ENCODE results near the gene TAF1L. TPM values are rescaled to one million over a fixed set of nuclear protein-coding genes. Genes with fewer than 3 reads are reported as not detected.
"Not testable (repeated sequence)": the region's sequence is repeated elsewhere in the genome, so short reads cannot be mapped to it uniquely, and the experiment has no call there.

The TAF1L gene
- total and polyA plus RNA-seq, 4 donors = 0.06 to 0.13 TPM; not detected in 2

DNA sequence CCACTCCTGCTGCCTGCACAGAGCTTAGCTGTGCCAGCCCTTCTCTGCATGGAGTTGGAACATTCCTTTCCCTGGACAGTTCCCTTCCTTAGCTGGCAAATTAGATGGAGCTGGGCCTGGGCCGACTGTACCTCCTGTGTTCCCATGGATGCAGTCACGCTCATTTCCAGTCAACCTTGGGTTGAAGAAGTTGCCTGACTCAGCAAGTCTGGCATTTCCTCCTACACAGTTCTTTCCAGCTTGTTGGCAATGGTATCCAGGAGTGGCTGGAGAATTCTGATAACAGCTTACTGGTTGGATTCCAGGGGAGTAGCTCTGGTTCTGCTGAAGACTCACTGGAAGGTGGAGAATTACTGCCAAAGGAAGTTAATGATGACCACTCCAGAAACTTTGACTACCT lies 9.2 kb upstream of the TAF1L start:
- H3K27me3 ChIP-seq (ENCODE audit: control insufficient read depth in 1 of 2, insufficient read depth in 2 of 2, low read length in 1 of 2) = no peaks in the 10 kb centered on the region
- no peak for ATAC-seq (ENCODE audit: low FRiP score)
- intact Hi-C loops (cut with DNase I) = no loop called here

DNA sequence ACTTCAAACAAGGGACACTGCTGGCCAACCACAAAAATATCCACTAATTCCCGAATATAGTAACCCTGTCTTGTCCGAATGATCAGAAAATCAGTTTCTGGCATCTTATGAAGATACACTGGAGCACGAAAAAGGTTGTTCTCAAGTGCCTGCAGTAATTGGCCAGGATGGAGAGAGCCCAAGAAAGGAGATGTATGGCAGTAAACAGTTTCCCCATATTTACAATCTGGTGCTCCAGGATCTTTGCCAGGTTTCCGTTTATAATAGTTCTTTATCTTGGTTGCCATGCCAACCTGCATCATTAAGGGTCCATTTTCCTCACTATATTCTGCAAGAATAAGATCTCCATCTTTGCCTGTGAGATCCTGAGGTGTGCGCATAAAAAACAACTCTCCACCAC lies 2.3 kb downstream of the TAF1L start:
- H3K4me1 ChIP-seq (ENCODE audit: control insufficient read depth in 1 of 2, insufficient read depth in 2 of 2, low read length in 2 of 2); H3K27ac ChIP-seq (ENCODE audit: low read depth in 1 of 2, low read length in 2 of 2); H3K36me3 ChIP-seq (ENCODE audit: control insufficient read depth in 1 of 2, insufficient read depth in 2 of 2, low read length in 1 of 2); DNase-seq; H3K4me3 ChIP-seq (ENCODE audit: low read length in 2 of 2); H3K9me3 ChIP-seq (ENCODE audit: control insufficient read depth, low read length); ATAC-seq (ENCODE audit: low FRiP score); H3K27me3 ChIP-seq (ENCODE audit: control insufficient read depth in 1 of 2, insufficient read depth in 2 of 2, low read length in 1 of 2); intact Hi-C loops (cut with DNase I): not testable (repeated sequence)
- 69 to 74% methylated on average over 5 of the region's 5 CpGs for WGBS, 2 donors

More for the DNA sequence above, 9.2 kb upstream of the TAF1L start:
- Histone ChIP-seq H3K27ac (ENCODE audit: low read depth in 1 of 2, low read length in 2 of 2) (no peak overlapping the region), H3K36me3 (ENCODE audit: control insufficient read depth in 1 of 2, insufficient read depth in 2 of 2, low read length in 1 of 2) (no peaks in the 10 kb centered on the region), H3K4me3 (ENCODE audit: low read length in 2 of 2) (no peak overlapping the region), H3K9me3 (ENCODE audit: control insufficient read depth, low read length) (no peaks in the 10 kb centered on the region), H3K4me1 (ENCODE audit: control insufficient read depth in 1 of 2, insufficient read depth in 2 of 2, low read length in 2 of 2) (no peaks in the 10 kb centered on the region)
- 46 to 47% methylated on average over 2 of the region's 2 CpGs for WGBS, 2 donors
- DNase-seq = no peak

DNA sequence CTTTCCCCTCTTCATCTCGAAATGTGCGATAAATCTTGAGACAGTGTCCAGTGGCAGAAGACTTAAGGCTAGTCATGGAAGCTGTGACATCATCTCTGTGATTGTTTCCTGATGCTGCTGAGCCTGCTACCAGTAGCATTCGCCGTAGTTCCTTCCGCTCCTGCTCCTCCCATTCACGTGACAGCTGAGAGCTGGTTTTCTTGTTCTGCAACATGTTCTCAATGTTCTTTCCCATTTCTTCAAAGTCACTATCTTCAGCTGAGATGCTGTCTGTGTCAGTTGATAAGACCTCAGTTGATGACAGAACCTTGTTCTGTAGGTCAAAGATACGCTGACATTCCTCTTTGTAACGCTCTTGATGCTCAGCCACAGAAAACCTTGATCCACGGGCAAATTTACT lies 3.5 kb downstream of the TAF1L start:
- H3K36me3 ChIP-seq (ENCODE audit: control insufficient read depth in 1 of 2, insufficient read depth in 2 of 2, low read length in 1 of 2) = no peaks in the 10 kb centered on the region
- H3K27ac ChIP-seq (ENCODE audit: low read depth in 1 of 2, low read length in 2 of 2) = no peak overlapping the region
- no peak for ATAC-seq (ENCODE audit: low FRiP score)
- peaks cover 0 to 3% of the 10 kb centered on the region in 2 donors for H3K27me3 ChIP-seq (ENCODE audit: control insufficient read depth in 1 of 2, insufficient read depth in 2 of 2, low read length in 1 of 2)
- H3K4me3 ChIP-seq (ENCODE audit: low read length in 2 of 2) = no peak overlapping the region
- DNase-seq = no peak
- H3K4me1 ChIP-seq (ENCODE audit: control insufficient read depth in 1 of 2, insufficient read depth in 2 of 2, low read length in 2 of 2) = no peaks in the 10 kb centered on the region
- WGBS, 2 donors = 80 to 81% methylated on average over 9 of the region's 9 CpGs
- peaks cover 2% of the 10 kb centered on the region for H3K9me3 ChIP-seq (ENCODE audit: control insufficient read depth, low read length)
- intact Hi-C loops (cut with DNase I) = no loop called here

DNA sequence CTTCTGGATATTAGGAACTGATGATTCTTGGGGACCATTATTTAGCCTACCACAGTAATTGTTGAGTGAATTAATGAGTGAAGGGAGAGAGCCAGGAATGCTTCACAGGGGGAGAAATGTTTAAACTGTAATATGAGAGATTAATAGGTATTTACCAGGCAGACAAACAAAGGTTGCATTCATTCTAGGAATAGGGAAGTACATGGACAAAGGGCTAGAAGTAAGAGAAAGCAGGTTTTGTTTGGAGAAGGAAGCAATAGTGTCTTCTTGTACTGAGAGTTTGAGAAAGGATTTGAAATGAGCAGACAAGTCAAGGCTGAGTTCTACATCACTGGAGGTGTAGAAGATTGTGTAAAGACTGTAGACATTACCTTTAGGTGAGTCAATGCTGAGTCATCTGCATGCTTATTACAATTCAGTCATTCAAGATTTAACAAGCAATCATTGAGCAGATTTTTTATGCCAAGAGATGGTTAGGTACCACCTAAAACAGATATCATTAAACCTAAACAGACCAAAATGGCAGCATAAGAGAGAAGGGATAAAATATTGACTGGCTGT lies 8.0 kb downstream of the TAF1L start:
- no peak for DNase-seq
- Histone ChIP-seq H3K4me3 (ENCODE audit: low read length in 2 of 2) (no peak overlapping the region), H3K4me1 (ENCODE audit: control insufficient read depth in 1 of 2, insufficient read depth in 2 of 2, low read length in 2 of 2) (no peaks in the 10 kb centered on the region), H3K27ac (ENCODE audit: low read depth in 1 of 2, low read length in 2 of 2) (no peak overlapping the region), H3K27me3 (ENCODE audit: control insufficient read depth in 1 of 2, insufficient read depth in 2 of 2, low read length in 1 of 2) (peaks cover 0 to 3% of the 10 kb centered on the region in 2 donors), H3K36me3 (ENCODE audit: control insufficient read depth in 1 of 2, insufficient read depth in 2 of 2, low read length in 1 of 2) (no peaks in the 10 kb centered on the region), H3K9me3 (ENCODE audit: control insufficient read depth, low read length) (peaks cover 3% of the 10 kb centered on the region)
- no peak for ATAC-seq (ENCODE audit: low FRiP score)
- intact Hi-C loops (cut with DNase I) = no loop called here

DNA sequence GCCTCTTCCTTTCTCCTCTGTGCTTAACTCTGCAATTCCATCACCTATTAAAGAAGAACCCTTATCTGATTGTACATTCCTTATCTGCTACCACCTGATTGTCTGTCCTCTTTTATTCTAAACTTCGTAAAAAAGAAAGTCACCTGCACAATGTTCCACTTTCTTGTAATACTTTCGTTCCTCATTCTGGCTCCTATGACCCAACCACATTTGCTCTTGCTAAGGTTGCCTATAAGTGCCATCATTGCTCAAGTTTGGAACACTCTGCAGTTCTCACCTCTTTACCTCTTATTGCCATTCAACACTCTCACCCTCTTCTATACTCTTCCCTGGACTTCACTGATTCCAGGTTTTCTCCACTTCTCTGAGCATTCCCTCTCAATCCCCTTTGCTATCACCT lies 10.1 kb downstream of the TAF1L start:
- no peaks in the 10 kb centered on the region for H3K4me1 ChIP-seq (ENCODE audit: control insufficient read depth in 1 of 2, insufficient read depth in 2 of 2, low read length in 2 of 2)
- ATAC-seq (ENCODE audit: low FRiP score) (no peak), DNase-seq (no peak)
- no peaks in the 10 kb centered on the region for H3K36me3 ChIP-seq (ENCODE audit: control insufficient read depth in 1 of 2, insufficient read depth in 2 of 2, low read length in 1 of 2)
- no peak overlapping the region for H3K27ac ChIP-seq (ENCODE audit: low read depth in 1 of 2, low read length in 2 of 2)
- 82 to 92% methylated on average over 2 of the region's 2 CpGs for WGBS, 2 donors
- intact Hi-C loops (cut with DNase I) = no loop called here
- peaks cover 1% of the 10 kb centered on the region for H3K9me3 ChIP-seq (ENCODE audit: control insufficient read depth, low read length)
- H3K27me3 ChIP-seq (ENCODE audit: control insufficient read depth in 1 of 2, insufficient read depth in 2 of 2, low read length in 1 of 2) = peaks cover 0 to 3% of the 10 kb centered on the region in 2 donors
- H3K4me3 ChIP-seq (ENCODE audit: low read length in 2 of 2) = no peak overlapping the region

DNA sequence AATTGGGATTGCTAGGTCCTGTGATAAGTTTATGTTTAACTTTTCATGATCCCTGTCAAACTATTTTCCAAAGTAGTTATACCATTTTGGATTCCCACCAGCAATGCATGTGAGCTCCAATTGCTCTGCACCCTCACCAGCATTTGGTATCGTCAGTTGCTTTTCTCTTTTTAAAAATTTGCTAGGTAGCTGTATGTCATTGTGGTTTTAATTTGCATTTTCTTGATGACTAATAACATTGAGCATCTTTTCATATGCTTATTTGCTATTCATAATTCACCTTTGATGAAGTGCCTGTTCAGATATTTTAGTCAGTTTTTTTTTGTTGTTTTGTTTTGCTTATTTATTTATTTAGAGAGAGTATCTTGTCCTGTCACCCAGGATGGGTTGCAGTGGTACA lies 12.5 kb downstream of the TAF1L start:
- Histone ChIP-seq H3K4me1 (ENCODE audit: control insufficient read depth in 1 of 2, insufficient read depth in 2 of 2, low read length in 2 of 2) (no peaks in the 10 kb centered on the region), H3K9me3 (ENCODE audit: control insufficient read depth, low read length) (peaks cover 1% of the 10 kb centered on the region), H3K27me3 (ENCODE audit: control insufficient read depth in 1 of 2, insufficient read depth in 2 of 2, low read length in 1 of 2) (no peaks in the 10 kb centered on the region), H3K4me3 (ENCODE audit: low read length in 2 of 2) (no peak overlapping the region), H3K27ac (ENCODE audit: low read depth in 1 of 2, low read length in 2 of 2) (no peak overlapping the region), H3K36me3 (ENCODE audit: control insufficient read depth in 1 of 2, insufficient read depth in 2 of 2, low read length in 1 of 2) (no peaks in the 10 kb centered on the region)
- WGBS, 2 donors = 68 to 70% methylated on average over 1 of the region's 1 CpG
- intact Hi-C loops (cut with DNase I) = no loop called here
- no peak for DNase-seq
- ATAC-seq (ENCODE audit: low FRiP score) = no peak

DNA sequence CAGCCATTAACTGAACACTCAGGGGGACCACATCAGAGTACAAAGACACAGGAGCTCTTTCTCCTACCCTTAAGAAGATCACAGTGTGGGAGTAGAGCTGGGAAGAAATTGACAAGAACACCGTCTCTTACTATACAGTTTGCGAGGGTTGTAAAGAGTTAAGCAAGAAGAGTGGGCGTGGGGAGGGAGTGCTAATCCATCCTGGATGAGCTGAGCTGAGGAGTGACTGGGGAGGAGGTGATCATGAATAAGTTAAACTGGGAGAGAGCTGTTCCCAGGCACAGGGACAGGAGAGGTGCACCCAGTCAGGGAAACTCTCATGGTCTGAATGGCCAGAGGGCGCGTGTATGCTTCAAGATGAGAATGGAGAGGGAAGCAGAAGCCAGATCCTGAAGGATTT lies 17.2 kb downstream of the TAF1L start:
- intact Hi-C loops (cut with DNase I) = no loop called here
- no peak overlapping the region for H3K27ac ChIP-seq (ENCODE audit: low read depth in 1 of 2, low read length in 2 of 2)
- ATAC-seq (ENCODE audit: low FRiP score) = no peak
- DNase-seq = no peak
- H3K27me3 ChIP-seq (ENCODE audit: control insufficient read depth in 1 of 2, insufficient read depth in 2 of 2, low read length in 1 of 2) = no peaks in the 10 kb centered on the region
- H3K36me3 ChIP-seq (ENCODE audit: control insufficient read depth in 1 of 2, insufficient read depth in 2 of 2, low read length in 1 of 2) = no peaks in the 10 kb centered on the region
- H3K9me3 ChIP-seq (ENCODE audit: control insufficient read depth, low read length) = no peaks in the 10 kb centered on the region
- 75 to 79% methylated on average over 5 of the region's 5 CpGs for WGBS, 2 donors
- H3K4me3 ChIP-seq (ENCODE audit: low read length in 2 of 2) = no peak overlapping the region
- H3K4me1 ChIP-seq (ENCODE audit: control insufficient read depth in 1 of 2, insufficient read depth in 2 of 2, low read length in 2 of 2) = no peaks in the 10 kb centered on the region

DNA sequence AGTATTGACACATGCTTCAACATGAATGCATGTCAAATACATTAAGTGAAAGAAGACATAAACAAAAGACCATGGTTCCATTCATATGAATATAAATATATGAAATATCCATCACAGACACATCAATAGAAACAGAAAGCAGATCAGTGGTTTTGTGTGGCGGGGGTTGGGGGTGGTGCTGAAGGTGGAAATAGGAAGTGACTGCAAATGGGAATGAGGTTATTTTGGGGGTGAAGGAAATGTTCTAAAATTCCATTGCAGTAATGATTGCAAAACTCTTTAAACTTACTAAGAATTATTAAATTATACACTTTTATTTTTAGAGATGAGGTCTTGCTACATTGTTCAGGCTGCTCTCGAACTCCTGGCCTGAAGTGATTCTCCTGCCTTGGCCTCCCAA lies 28.7 kb downstream of the TAF1L start:
- intact Hi-C loops (cut with DNase I) = no loop called here
- WGBS, 2 donors = 74 to 76% methylated on average over 2 of the region's 2 CpGs

DNA sequence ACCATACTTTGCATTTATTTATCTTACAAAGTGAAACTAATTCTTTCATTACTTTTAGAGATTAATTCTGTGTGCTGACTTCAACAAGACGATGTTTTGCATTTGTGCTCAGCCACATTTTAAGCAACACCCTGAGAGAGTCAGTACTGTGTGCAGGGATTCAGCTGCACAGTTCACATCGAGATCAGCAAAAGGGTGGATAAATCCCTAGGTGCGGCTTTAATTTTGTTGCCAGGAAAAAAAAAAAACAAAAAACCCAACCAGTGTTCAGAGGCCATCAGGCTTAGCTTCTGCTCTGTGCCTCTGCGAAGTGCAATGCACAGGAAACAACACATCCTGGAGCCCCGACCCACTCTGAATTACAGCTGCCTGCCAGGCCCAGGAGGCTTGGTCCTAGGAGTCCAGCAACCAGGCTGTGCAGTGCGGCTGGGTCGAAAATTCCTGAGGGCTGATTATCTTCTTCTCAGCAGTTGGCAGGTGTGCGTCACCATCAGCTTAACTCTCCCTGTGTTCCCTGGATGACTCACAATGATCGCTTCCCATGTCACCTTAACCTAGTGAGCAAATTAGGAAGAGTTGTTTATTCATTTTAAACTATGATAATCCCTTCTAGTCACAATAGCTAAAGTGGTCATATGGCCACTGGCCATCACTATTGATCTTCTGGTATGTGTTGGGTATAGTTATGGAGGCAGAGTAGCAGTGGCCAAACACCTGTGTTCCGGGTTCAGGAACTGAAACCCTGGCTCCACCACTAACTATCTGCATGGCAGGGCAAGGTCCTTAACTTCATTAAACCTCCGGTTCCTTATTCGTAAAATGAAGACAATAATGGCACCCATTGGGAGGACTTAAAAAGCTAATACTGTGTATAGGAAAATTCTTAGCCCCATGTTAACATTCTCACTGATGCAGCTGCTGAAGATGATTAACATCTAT lies 31.3 kb downstream of the TAF1L start:
- no peaks in the 10 kb centered on the region for H3K27me3 ChIP-seq (ENCODE audit: control insufficient read depth in 1 of 2, insufficient read depth in 2 of 2, low read length in 1 of 2)
- DNase-seq (no peak), ATAC-seq (ENCODE audit: low FRiP score) (no peak)
- H3K36me3 ChIP-seq (ENCODE audit: control insufficient read depth in 1 of 2, insufficient read depth in 2 of 2, low read length in 1 of 2) = no peaks in the 10 kb centered on the region
- no peak overlapping the region for H3K4me3 ChIP-seq (ENCODE audit: low read length in 2 of 2)
- peaks cover 3% of the 10 kb centered on the region for H3K9me3 ChIP-seq (ENCODE audit: control insufficient read depth, low read length)
- intact Hi-C loops (cut with DNase I) = no loop called here
- no peak overlapping the region for H3K27ac ChIP-seq (ENCODE audit: low read depth in 1 of 2, low read length in 2 of 2)
- WGBS, 2 donors = 74 to 77% methylated on average over 12 of the region's 12 CpGs
- H3K4me1 ChIP-seq (ENCODE audit: control insufficient read depth in 1 of 2, insufficient read depth in 2 of 2, low read length in 2 of 2) = no peaks in the 10 kb centered on the region

More for the DNA sequence above, 28.7 kb downstream of the TAF1L start:
- no peaks in the 10 kb centered on the region for H3K36me3 ChIP-seq (ENCODE audit: control insufficient read depth in 1 of 2, insufficient read depth in 2 of 2, low read length in 1 of 2)
- no peak for DNase-seq
- no peaks in the 10 kb centered on the region for H3K27me3 ChIP-seq (ENCODE audit: control insufficient read depth in 1 of 2, insufficient read depth in 2 of 2, low read length in 1 of 2)
- no peaks in the 10 kb centered on the region for H3K4me1 ChIP-seq (ENCODE audit: control insufficient read depth in 1 of 2, insufficient read depth in 2 of 2, low read length in 2 of 2)
- no peak for ATAC-seq (ENCODE audit: low FRiP score)
- peaks cover 3% of the 10 kb centered on the region for H3K9me3 ChIP-seq (ENCODE audit: control insufficient read depth, low read length)
- no peak overlapping the region for H3K27ac ChIP-seq (ENCODE audit: low read depth in 1 of 2, low read length in 2 of 2)
- H3K4me3 ChIP-seq (ENCODE audit: low read length in 2 of 2) = no peak overlapping the region

All from aorta (tissue), 5 donors.